Astrocyte of the cerebellum (primary cell): ENCODE data around the gene PROSER3.

ENCODE experiments used
- DNase-seq: peaks from one replicate; pipeline ENCODE4 v3.0.0-alpha.2; 2011; ENCODE audit warnings: low read depth
- H3K4me3 ChIP-seq: 2 replicates; pipeline ENCODE4 v1.5.1; 2011; ENCODE audit warnings: mild to moderate bottlenecking, low read depth, low read length, moderate library complexity
- CTCF ChIP-seq: IDR thresholded peaks from 2 replicates; pipeline ENCODE4 v1.5.1; 2012; ENCODE audit warnings: low read length, low read depth, moderate library complexity, mild to moderate bottlenecking; ENCODE audit errors: missing control alignments
- in situ Hi-C: cut with HindIII; loops from 2 replicates; pipeline ENCODE4 v1.10.0; 2017; ENCODE audit warnings: low sequenced_read_pairs

The PROSER3 gene

GRCh38 chr19:35727956-35728706 lies 29.8 kb upstream of the PROSER3 start:
- DNase-seq: no peak
- in situ Hi-C loops: no loop called here
- H3K4me3 ChIP-seq: no peak overlapping the region
- TF ChIP-seq CTCF: no peak

- DNase-seq: no peak
- in situ Hi-C loops: no loop called here
- no peak for TF ChIP-seq CTCF
- no peak overlapping the region for H3K4me3 ChIP-seq
These were observed 29.0 kb upstream of the PROSER3 start for GRCh38 chr19:35729021-35729420.

GRCh38 chr19:35729763-35730162 lies 28.2 kb upstream of the PROSER3 start:
- no peak overlapping the region for H3K4me3 ChIP-seq
- no peak for DNase-seq
- in situ Hi-C loops: no loop called here
- no peak for TF ChIP-seq CTCF

- TF ChIP-seq CTCF: no peak
- DNase-seq: no peak
- in situ Hi-C loops: no loop called here
These were observed 27.6 kb upstream of the PROSER3 start for GRCh38 chr19:35730326-35730725.

GRCh38 chr19:35731353-35731752 lies 26.6 kb upstream of the PROSER3 start:
- TF ChIP-seq CTCF: no peak
- DNase-seq: no peak
- in situ Hi-C loops: no loop called here
- no peak overlapping the region for H3K4me3 ChIP-seq

More at GRCh38 chr19:35730326-35730725, 27.6 kb upstream of the PROSER3 start:
- H3K4me3 ChIP-seq: no peak overlapping the region

GRCh38 chr19:35731779-35732405 lies 26.1 kb upstream of the PROSER3 start:
- no peak for TF ChIP-seq CTCF
- no peak for DNase-seq
- in situ Hi-C loops: no loop called here
- H3K4me3 ChIP-seq: no peak overlapping the region
